HG02970 (cell line): ENCODE data around the gene CBX2.

Experiments
- ATAC-seq: cut with Tn5 transposase; IDR thresholded peaks from one replicate; pipeline ENCODE4 v1.9.1; 2021; ENCODE audit warnings: mild to moderate bottlenecking, moderate library complexity, moderate number of reproducible peaks; ENCODE audit not compliant: unreplicated experiment, low FRiP score

Gene CBX2

DNA sequence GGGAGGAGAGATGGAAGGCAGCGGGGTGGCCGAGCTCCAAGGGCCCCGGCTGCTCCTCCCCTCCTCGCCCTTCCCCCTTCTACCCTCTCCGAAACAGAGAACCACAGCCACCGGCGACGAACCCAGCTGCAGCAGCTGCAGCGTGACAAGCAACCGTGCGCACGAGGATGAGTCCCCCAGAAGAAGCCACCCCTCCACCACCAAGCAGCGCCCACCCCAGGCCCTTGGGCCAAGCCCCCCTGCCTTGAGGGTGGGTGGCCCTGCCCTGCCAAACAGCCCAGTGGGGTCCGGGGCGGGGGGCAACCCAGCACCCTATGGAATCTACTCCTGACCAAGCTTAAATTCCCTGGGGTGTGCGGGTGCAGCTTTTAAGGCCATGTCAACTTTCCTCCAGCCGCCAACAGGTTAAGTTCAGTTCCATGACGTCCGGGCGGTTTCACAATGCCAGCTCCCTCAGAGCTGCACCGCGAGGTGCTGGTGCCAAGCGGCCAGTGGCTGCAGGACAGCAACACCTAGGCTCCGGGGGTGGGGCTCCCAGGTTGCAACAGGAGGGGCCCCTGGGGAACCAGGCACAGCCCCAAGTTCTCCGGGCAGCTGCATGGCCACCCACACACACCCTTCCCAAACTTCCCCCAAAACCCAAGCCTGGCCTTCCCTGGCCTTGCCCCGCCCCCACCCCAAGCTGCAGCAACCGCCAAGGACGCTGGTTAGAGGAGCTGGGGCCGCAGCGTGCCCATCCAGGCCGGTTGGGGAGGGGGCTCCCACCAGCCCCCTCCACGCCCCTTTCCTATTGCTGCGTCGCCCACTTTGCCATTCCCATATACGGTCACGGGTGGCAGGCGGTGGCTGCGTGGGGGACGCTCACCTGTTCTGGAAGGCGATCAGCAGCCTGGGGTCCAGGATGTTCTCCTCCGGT, 59.3 kb downstream of the CBX2 start:
- no peak for ATAC-seq
